ENCODE results near the gene NCOA3.

Gene NCOA3

DNA sequence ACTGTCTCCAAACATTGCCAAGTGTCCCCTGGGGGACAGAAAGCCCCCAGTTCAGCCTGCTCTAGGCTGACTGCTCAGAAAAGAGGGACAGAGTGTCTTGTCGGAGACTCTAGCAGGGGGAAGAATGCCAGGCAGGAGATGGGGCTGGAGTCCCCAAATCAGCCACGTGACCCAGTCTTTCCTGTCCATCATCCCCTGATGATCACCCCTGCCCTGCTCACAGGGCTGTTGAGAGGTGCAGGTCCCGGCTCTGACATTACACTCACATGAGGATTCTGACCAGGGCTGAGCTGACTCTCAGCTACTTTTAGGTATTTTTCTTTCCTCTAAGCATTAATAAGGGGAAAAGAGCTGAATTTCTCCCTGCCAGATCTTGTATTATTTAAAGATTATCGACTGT, 167.8 kb downstream of the NCOA3 start:
- DNase-seq: no peak

DNA sequence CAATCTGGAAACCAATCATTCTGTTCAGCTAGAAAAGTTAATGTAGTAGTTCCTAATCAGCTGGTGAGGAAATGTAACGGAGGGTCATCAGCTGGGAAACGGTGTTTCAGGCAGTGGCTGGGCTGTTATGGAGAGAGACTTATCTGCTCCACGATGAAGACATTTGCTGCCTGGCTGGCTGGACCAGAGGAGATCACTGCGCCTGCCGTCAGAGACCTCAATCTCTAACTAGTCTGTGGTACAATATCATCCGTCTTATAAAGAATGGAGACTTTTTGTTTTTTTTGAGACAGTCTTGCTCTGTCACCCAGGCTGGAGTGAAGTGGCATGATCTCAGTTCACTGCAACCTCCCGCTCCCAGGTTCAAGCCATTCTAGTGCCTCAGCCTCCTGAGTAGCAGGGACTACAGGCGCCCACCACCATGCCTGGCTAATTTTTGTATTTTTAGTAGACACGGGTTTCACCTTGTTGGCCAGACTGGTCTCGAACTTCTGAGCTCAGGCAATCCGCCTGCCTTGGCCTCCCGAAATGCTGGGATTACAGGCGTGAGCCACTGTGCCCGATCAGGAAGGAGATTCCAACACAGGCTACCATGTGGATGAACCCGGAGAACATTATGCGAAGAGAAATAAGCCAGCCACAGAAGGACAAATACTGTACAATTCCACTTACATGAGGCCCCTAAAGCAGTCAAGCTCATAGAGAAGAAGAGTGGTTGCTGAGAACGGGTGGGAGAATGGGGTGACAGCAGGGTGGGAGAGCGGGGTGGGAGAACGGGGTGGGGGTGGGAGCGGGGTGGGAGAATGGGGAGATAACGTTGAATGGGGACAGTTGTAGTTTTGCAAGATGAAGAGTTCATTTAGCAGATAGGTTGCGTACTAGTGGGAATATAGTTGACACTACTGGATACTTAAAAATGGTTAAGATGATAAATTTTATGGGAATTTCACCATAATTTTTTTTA, 168.5 kb downstream of the NCOA3 start:
- no peak for DNase-seq

DNA sequence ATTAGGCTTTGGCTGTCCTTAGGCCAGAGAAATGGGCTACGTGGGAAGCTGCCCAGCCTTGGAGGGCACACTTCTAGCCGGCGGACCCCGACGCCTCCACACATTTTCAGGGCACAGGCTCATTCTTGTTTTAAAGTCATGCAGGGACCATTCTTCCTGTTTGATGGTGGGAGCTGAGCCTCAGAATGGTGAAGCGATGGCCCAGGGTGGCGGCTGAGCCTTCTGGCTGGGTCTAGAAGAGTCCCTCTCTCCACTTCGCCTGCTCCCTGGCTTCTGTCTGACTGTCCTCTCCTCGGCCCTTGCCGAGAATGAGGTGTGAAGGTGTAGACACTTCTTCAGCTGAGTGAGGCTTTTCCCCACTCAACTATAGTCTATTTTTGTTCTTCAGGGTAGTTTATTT, 169.2 kb downstream of the NCOA3 start:
- no peak for DNase-seq

DNA sequence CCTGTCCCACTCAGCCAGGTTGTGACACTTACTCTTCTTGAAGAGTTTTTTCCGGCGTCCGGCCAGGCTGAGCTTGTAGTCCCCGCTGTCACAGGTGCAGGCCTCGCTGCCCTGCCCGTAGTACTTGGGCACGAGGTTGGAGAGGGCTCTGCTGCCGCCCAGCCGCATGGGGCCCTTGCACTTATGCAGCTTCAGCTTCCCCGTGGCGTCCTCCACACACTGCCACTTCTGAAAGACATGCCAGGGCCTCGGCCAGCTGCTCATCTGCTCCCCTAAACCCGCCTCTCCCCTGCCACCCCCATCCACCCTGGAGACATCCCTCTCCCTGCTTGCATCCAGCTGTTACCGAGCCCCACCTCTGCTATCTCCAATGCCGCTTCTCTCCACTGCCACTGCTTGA, 170.5 kb downstream of the NCOA3 start:
- DNase-seq: no peak

DNA sequence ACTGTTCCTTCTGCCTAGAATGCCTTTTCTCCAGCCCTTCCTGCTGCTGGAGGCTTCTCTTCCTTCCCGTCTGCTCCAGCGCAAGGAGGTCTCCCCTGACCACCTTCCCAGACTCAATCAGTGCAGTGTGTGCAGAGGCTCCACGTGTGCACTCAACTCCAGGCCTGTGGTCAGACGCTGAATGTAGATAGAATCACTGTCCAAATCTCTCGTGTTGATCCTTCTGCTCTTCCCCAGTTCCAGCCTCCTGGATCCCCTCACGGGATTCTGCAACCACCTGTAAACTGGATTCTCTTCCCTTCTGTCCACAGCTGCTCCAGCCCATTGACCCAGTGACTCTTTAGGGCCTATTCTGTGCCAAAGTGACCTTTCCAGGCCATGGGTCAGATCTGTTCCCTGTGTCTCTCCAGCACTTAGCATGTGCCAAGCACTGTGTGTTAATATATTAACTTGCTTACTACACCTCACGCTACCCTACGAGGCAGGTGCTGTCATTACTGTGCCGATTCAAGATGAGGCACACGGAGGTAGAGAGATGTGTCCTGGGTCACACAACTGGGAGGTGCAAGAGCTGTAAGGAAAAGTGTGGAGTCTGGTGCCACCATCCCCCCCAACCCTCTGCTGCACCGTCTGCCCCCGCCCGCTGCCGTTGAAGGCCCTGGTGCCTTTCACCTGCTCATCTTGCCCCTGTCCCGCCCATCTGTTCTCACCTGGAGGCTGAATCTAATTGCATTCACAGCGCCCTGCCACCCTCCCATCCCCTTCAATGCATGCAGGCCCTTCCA, 171.4 kb downstream of the NCOA3 start:
- DNase-seq: no peak

DNA sequence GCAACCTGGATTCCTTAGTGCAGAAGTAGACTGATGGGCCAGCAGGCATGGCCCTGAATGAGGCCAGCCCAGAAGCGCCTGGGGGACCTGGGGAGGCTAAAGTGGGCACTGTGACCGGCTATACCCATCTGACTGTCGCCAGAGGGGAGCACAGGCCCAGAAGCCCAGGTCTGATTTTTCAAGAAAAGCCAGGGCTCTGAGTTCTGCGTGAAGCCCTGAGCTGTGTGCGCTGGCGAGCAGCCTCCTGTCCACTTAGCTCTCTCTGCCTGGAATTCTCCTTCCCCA, 171.9 kb downstream of the NCOA3 start:
- no peak for DNase-seq

DNA sequence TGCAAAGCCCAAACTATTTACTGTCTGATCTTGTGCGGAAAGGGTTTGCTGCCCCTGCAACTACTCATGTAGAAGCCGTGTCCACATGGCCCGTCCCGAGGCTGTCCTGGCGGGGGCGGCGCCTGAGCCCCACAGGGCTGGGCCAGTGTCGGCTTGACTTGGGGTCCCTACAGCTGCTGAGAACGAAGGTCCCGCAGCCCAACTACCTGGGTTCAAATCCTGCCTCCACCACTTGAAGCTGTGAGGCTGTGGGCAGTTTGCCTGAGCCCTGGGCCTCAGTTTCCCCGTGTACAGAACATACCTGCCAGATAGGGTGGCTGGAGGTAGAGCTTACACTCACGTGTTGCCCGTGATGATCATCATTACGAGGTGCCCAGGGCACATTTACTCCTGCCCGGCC, 172.5 kb downstream of the NCOA3 start:
- DNase-seq: no peak

DNA sequence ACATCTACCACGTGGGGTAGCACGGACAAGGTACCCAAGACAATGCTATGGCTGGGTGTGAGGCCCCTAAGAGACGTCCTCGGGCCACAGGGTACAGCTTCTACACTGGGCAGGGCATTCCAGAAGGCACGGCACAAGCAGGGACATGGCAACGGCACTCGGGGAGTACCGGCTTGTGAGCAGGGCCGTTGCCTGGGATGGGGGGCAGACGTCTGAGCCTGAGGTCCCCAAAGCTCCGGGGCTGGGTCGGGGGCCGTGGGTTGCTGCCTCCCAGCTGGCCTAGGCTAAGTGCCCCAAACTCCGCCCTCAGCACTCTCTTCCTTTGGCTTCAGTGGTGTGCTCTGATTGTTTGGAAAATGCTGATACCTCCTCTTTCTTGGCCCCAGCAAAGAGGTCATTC, 173.0 kb downstream of the NCOA3 start:
- DNase-seq: no peak

DNA sequence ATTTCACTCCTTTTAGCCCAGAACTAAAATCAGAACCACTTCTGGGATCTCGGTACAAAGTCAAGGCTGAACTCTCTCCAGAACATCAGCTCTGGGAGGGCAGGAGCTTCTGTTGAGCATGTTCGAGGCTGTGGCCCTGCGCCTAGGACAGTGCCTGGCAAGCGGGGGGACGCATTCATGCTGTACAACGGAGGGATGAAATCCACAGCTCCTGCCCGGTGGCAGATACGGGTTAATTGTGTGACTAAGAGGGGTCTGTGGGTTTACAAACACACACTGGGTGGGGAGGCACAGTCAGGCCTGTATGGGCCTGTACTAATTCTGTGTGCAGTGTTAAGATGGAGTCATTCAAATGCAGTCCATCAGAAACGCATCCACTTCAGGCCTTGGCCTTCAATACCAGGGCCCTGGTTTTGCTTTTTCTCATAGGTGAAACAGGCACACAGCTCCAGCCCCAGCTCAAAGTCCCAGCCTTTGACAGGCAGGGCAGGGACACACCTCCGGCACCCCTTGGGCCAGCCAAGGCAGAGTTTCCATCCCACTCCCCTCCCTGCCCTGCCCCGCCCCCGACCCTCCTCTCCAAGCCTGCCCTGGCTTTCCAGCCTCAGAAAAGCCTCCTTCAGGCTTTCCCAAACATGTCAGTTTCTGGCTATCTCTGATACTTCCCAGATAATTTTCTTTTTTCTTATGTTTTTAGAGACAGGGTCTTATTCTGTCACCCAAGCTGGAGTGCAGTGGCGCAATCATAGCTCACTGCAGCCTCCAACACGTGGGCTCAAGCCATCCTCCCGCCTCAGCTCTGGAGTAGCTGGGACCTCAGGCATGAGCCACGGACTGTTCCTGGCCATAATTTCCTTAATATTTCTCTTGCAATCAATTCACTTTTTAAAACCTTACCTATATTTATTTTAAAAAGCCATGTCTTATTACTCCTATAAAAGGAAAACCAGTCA, 173.8 kb downstream of the NCOA3 start:
- DNase-seq: no peak

DNA sequence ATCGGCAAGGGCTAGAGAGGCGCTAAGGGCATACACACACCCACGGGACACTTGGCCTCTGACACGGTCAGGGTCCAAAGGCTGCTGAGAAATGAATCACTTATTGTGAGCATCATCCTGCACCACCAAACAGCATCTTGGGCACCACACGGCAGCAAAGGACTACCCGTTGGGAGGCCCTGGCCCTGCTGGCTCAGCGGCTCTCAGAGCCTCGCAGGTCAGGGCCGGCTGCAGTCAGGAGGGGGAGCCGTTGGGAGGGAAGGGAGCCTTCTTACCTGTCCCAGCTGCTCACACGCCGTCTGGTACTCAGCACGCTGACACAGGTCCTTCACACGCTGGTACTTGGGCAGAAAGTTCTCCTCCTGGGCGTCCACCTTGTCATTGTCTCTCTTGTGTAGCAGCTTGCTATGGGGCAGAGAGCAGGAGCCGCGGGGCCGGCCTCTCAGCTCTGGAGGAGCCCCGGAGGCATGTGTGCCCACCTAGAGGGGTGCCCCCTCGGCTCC, 174.6 kb downstream of the NCOA3 start:
- DNase-seq: no peak

DNA sequence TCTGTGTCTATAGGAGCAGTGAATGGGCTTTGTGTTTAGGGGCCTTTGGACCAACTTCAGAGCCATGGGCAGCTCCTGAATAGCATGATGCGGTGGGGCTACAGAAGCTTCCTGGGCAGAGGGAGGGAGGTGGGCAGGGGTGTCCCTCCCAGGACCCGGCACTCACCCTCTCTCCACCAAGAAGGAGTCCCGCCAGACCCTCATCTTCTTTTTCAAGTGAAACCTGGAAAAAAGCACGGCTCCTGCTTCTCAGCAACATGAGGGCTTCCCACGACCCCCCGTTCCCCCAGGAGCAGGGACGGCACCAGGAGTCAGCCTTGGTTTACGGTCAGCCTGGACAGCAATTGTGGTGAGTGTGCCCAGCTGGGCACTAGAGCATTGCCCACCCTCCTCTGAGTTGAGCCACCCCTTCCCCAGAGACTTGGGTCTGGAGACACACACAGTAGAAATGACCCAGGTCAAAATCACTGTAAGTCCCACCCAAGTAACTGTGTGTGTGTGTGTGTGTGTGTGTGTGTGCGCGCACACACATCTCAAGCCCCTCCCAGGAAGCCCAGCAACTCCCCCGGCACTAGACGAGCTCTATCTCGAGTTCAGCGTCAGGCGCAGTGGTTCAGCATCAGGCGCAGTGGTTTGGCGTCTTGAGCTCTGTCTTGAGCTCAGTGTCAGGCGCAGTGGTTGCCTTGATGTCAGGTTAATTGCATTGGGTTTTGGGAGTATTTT, 175.4 kb downstream of the NCOA3 start:
- DNase-seq: no peak

DNA sequence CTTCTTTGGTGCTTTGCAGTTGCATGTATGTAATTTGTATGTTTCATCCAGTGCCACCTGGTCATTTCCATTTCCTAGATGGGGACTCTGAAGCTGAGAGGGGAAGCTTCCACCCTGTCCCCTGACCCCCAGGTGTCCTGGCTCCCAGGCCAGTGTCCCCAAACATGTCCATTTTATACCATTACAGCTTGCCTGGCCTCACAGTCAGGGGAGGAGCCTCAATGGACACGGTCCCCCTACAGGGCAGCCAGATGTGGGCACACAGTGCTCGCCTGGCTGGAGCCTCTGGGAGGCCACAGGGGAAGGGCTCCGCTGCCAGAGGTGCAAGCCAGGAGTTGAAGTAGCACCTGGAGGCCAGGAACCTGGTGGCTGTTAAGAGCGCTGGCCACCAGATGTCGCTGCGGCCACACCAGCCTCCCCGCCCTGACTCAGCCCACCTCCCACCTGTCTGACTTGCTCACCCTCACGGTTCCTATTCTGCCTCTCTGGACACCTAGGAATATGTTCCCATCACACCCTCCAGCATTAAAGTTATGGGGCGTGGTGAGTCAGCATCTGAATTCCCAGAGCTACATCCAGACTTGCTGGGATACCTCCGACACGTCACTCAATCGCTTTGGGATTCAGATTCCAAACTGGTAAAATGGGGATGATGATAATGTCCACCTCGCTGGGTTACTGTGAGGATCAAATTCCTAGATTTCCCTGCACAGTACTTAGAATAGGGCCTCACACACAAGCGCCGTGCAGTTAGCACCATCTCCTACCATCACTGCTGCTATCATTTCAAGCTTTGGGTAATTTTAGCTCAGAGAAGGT, 176.2 kb downstream of the NCOA3 start:
- peak; percentile 46 to 55 for DNase-seq

DNA sequence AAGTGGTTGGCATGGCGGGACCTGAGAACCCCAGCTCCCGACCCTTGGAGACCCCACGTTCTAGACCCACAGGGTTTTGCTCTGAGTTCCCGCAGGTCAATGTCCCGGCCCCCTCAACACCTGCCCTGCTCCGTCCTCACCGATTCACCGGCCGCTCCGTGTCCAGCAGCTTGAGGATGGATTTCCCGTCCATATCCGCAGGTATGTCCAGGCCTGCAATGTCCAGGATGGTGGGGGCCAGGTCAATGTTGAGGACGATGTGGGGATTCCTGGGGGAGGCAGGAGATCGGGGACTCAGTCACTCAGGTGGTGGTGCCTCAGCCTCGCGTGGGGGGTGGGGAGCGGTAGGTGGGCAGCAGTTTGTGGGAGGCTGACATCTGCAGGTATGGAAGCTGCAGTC, 176.8 kb downstream of the NCOA3 start:
- DNase-seq: no peak

DNA sequence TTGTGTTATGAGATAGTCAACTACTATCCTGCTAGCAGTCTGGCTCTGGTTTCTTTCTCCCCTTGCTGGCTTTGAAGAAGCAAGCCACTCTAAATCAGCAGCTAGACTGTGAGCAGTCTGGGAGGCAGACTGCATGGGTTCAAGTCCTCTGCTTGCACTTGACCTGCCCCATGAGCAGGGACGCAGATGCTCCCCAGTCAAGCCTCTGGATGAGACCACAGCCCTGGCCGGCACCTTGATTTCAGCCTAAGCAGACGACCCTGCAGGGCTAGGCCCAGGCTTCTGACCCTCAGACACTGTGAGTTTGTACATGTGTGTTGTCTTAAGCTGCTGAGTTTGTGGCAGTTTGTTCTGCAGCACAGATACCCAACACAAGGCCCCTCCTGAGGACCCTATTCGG, 177.8 kb downstream of the NCOA3 start:
- DNase-seq: no peak

DNA sequence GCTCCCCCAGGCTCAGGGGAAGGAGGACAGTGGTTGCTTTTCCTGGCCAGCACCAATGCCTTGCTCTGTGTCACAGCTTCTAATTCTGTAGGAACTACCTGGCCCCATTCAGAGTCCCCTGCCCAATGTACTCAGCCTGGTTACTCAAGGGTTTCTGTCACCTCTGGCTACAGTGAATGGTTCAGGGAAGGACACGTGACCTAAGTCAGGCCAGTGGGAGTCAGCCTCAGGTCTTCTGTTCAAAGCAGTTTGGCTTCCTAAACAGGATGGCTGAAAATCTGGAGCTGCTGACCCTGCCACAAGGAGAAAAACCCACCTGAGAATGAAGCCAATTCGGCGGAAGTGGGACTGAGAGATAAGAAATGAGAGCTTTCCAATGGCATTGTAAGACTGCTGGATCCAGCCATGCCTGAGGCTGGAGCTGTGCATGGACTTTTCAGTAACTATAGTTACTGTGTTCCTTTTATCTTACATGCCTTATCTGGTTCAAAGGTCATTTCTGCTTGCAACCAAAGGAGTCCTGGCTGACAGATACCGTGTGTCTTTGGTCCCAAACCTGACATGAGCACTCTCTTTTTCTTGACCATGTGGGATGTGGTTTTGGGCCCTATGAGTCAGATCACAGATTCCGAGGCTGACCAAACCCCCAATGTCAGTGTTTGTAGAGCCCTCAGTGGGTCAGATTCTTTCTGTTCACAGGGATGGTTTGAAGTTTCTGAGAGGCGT, 179.3 kb downstream of the NCOA3 start:
- no peak for DNase-seq

DNA sequence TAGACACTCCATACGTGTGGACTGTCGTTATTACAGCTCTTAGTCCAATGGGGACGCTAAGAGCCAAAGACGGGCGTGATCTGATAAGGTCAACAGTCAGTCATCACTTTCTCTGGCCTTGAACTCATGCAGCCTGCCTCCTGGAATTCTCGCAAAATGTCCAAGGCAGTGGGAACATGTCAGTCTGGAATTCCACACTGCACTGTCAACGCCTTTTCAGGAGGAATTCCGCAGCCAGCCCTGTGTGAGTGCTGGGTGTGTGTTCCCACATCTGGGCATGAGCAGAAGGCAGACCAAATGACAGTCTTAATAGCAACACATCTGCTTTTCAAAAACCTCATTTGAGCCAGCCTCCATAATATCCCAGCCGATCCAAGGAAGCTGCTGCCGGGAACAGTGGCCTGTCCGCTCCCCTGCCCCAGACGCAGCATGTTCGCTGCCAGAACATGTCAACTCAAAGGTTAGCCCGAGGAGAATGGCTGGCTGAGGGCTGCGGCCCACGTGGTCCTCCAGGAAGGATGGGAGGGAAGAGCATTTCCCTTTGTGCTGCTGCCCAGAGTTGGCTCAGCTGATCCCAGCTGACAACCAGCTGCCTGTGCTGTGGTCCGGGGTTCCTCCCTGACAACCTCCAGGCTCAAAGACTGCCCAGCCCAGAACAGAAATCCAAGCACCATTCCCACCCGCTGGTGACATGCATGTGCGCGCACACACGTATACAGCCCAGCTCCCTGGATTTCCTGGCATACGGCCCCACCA, 180.5 kb downstream of the NCOA3 start:
- DNase-seq: no peak

DNA sequence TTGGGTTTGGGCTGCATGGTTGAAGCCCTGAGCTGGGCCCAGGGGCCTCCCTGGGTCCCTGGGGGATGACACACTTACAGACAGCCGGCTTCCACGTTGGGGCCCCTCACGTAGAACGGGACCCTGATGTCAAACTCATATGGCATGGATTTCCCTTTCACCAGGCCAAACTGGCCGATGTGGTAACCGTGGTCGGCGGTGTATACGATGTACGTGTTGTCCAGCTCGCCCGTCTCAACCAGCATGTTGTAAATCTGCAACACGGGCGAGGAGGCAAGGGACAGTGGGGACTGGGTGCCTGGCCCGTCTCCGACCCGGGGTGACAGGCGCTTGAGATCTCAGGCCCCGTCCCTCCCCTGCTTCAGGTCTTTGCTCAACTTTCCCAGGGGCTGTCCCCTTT, 181.2 kb downstream of the NCOA3 start:
- DNase-seq: no peak

DNA sequence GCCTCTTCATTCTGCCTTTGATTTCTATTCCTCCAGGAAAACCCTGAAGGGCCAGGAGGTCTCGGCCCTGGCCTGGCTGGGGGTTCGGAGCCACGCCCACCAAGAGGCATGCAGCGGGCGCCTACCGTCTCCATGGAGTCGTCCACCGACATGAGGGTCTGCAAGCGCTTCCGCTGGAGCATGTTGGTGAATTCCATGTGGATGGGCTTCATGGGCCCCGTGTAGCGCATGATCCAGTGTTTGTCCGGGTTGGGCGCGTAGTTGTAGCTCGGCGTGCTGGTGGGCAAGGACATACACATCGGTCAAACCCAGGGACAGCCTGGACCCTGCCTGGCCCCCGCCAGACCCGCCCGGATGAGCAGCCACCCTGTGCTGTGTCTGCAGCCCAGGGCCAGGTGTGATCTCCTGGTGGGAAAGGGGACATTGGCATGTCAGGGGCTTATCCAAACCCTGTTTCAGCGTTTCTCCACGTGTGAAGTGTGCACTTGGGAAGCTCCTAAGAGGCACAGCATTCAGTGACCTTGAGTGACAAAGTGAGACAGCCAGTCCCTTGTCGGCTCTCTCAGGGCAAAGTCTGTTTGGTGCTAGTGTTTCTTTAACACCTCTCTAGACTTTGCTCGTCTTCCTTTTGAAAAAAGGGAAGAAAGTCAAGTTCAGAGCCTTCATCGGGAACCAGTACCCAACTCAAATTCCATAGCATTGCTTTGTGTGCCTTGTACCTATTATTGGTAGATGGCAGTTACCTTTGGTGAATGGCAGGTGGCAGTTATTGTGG, 182.8 kb downstream of the NCOA3 start:
- no peak for DNase-seq

DNA sequence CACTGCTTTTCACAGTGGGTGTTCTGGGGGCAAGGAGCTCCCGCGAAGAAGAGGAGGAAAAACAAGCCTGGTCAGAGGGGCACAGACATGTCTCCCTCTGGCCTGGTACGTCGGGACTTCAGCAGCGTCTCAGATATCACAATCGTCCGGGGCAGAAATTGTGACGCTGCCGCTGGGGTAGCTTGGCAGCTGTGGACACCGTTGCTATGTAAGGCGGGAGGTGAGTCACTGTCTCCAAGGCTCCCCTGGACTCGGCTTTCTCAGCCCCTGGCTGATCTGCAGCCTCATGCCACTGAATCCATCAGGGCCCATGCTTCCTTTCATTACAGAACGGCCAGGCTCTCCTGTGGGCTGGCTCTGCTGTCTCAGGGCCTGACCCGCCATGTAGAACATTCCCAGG, 184.9 kb downstream of the NCOA3 start:
- no peak for DNase-seq
